ENCODE measurements around the gene RAB27A.
"Not testable (repeated sequence)": the region's sequence is repeated elsewhere in the genome, so short reads cannot be mapped to it uniquely, and the experiment has no call there.

RAB27A gene

DNA sequence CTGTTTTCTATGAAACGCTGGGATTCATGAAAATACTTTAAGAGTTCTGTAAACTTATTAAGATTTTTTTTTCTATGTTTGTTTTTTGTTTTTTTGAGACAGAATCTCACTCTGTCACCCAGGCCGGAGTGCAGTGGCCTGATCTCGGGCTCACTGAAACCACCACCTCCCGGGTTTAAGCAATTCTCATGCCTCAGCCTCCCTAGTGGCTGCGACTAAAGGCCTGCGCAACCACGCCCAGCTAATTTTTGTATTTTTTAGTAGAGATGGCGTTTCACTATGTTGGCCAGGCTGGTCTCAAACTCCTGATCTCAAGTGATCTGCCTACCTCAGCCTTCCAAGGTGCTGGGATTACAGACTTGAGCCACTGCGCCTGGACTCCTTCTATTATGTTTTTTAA is 39.7 kb downstream of the RAB27A start:
- DNase-seq = not testable (repeated sequence)

- no peak for DNase-seq
These were observed 40.7 kb downstream of the RAB27A start for GRCh38 chr15:55248895-55249294.

- DNase-seq = no peak
These were observed 41.7 kb downstream of the RAB27A start for GRCh38 chr15:55247766-55248427.

DNA sequence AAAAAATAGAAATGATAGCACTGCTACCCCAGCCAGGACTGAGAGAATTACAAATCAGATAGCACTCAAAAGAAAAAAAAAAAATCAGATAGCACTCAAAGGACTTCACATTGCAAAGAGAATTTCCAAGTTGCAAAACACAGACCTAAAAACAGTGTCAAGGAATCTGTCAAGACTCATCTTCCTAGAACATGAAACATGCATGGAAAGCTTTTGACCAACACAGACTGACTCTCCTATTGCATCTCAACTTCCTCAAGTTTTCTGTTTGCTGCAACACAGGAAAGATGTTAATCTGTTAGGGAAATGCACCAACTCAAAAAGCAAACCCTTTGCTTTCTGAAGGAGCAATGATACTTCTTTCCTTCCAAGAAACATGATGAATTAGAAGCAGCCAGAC is 42.3 kb downstream of the RAB27A start:
- DNase-seq = no peak

DNA sequence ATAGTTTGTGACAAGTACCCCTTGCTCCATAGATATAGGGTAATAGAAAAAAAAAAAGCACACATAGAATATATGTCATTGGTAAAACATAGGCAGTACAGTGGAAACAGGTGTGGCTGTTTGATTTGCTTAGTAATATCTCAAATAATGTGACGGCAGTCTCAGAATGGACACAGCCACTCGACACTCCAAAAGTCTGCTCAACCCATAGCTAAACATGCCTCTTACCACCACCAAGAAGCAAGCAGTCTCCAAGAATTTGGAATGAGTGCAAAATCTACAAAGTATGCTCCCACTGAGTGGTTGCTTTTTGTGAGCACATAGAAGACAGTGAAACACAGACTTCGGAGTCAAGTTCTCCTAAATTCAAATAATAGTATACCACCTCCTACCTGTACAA is 43.0 kb downstream of the RAB27A start:
- DNase-seq = no peak

- no peak for DNase-seq
These were observed 44.6 kb downstream of the RAB27A start for GRCh38 chr15:55245059-55245458.

GRCh38 chr15:55241891-55242290 is 47.7 kb downstream of the RAB27A start:
- DNase-seq = no peak

DNA sequence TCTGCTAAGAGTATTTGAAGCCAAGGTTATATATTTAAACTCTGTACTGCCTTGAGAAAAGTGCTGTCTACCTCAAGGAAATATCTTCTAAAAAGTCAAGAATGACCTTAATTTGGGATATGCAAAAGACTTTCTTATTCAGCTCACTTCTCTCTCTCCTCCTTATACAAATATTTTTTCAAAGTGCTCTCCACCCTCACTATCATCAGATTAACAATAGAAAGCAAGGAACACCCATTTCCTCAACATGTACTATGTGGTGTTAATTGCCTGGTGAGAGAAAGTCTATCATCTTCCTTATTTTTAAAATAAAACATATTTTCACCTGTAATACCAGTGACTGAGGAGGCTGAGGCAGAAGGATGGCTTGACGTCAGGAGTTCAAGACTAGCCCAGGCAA is 48.4 kb downstream of the RAB27A start:
- DNase-seq = no peak

DNA sequence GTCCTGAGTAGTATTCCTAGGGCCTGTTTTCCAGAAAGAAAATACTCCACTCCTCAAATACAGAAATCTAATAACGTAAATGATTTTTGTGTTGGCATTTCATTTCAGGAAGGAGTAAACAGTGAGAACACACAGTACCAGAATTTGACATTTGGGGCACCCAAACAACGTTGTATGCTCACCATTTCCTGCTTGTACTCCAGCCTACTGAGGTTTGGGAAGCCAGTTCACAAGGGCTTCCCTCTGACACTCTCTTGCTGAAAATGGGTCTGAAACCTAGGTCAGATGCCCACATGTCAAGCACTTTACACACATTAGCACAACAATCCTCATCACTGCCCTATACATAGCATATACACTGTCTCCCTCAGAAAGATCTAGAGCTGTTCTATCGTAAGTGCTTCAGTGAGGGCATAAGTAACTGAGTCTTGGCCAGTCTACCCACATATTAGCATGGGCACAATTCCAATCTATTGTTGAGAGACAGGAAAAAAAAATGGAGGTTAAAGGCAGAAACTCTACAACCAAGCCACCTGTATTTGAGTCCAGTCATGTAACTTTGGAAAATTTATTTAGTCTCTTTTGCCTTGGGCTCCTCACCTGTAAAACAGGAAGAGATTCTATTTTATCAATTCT is 49.4 kb downstream of the RAB27A start:
- no peak for DNase-seq

- no peak for DNase-seq
These were observed 50.0 kb downstream of the RAB27A start for GRCh38 chr15:55239440-55240124.

DNA sequence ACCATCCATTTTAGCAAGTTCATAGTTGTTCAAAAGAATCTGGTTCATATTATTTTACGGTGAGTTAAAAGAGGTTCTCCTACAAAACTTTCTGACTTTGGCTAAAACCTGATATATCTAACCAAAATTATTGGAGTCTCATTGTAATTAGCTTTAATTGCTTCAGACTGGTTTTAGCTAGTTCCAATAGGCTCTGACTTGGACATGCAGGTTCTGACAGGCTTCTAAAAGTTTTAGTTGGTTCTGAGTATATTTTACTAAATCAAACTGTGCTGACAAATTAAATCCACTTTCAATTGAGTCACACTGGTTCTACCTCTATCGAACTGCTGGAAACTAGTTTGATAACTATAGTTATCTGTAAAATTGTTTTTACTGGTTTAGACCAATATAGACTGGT is 50.7 kb downstream of the RAB27A start:
- no peak for DNase-seq

GRCh38 chr15:55237219-55238130 is 52.1 kb downstream of the RAB27A start:
- no peak for DNase-seq

GRCh38 chr15:55235546-55236036 is 54.0 kb downstream of the RAB27A start:
- DNase-seq = no peak

GRCh38 chr15:55234800-55235104 is 54.9 kb downstream of the RAB27A start:
- DNase-seq = no peak

DNA sequence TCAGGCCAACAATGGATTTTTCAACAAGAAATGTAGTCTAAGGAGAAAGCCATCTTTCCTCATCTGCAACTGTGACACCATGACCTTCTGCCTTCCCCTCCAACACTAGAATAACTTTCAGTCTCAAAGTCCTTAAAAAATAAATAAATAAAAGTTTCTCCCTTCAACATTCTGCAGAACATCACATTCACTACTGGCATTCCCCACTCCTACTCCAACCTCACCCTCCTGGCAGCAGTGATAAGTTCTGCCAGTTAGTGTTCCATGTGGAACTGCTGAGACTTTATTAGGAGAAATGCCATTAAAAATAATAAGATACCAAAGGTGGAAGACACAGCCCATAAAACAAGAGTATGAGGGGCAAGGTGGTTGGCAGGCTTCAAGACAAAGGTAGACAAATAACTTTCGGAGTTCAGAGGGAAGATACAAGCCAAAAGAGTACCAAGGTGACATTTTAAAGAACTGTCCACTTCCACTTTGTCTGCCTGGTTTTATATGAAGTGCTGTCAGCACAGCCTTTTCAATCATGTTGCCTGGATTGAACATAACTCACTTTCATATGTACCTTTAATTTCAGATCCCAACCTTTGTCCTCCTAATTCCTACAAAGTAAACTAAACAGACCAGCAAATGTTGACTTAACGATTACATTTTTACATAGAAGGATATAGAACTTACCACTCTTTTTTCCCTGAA is 55.4 kb downstream of the RAB27A start:
- DNase-seq = no peak

GRCh38 chr15:55231455-55231854 is 58.2 kb downstream of the RAB27A start:
- no peak for DNase-seq

GRCh38 chr15:55230953-55231352 is 58.7 kb downstream of the RAB27A start:
- no peak for DNase-seq

DNA sequence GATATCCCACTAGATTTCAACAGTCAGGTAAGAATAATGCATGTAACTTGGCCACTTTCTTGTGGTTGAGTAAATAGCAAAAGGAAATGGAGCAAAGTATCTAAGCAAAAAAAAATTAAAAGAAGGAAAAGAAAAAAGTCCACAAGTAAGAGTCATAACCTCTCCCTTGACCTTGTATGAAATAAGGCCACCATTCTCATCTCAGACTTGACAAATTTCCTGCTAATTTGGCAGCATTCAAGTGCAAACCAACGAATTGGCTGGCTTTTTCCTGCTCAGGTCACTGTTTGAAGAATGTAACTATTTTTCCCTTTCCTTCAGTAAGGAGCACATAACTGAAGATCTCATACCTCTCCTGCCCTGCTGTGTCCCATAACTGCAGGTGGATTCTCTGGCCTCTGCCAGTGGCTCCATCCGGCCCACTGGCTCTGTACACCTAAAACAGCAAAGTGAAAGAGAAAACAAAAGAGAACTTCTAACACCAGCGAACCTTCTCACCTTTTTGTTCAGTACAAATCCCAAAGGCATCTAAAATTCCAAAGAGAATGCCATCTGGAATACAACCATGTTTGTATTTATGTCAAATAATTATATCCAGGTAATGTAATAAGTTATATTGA is 59.5 kb downstream of the RAB27A start:
- no peak for DNase-seq

DNA sequence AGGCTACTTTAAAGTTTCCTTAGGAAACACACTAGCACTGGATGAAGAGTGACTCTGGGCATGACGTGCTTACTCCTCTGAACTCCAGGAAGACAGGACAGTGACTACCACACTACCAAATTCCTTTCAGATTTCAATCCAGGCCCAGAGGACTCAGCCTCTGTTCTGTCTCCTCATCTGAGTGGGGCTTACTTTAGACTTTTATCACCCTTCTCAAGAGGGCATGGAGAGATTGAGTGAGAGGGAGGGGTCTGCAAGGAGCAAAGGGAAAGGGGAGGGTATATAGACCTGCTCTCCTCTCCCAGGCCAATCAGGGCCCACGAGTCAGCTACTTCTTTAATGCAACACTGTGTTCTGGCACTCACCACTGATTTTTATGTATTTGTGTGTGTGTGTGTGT is 63.5 kb downstream of the RAB27A start:
- no peak for DNase-seq

DNA sequence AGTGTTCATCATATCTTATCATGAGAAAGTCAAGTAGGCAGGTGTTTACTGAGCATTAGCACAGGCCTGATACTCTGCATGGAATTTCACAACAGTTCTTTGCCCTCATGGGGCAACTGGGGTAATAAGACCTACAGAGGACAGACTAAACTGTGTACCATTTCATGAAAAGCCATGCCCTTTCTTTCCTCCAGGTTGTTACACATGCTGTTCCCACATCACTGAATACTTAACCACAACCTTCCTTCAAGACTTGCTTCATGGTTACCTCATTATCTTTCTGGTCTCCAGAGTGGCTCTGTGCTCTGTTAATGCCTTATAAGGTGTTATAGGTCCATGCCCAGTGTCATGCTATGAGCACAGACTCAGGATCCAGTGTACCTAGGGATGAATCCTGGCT is 64.7 kb downstream of the RAB27A start:
- DNase-seq = no peak

DNA sequence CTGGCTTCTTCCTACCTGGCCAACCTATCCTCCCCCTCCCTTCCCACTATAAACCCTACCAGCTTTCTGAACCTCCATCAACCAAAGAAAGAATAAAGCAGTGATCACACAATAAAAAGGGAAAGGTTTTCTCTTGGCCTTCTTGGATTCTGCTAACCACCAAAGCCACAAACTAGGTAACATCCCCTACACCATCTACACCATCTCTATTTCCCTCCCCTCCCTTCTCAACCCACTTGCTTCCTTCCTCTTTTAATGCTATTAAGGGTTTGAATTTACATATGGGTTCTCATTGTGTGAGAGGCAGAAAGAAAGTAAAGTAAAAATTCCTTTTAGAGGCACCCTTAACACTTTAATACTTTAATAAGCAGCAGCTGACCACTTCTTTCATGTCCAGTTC is 67.0 kb downstream of the RAB27A start:
- DNase-seq = no peak
